HG03108 (cell line): ENCODE data around the gene ADTRP.
"Not testable (repeated sequence)": the region's sequence is repeated elsewhere in the genome, so short reads cannot be mapped to it uniquely, and the experiment has no call there.

Experiments
- ATAC-seq: cut with Tn5 transposase; IDR thresholded peaks from one replicate; pipeline ENCODE4 v1.9.1; 2021; ENCODE audit warnings: moderate library complexity; ENCODE audit not compliant: unreplicated experiment

ADTRP gene

GRCh38 chr6:11702500-11703130 is 76.0 kb downstream of the ADTRP start:
- ATAC-seq, result no peak

DNA sequence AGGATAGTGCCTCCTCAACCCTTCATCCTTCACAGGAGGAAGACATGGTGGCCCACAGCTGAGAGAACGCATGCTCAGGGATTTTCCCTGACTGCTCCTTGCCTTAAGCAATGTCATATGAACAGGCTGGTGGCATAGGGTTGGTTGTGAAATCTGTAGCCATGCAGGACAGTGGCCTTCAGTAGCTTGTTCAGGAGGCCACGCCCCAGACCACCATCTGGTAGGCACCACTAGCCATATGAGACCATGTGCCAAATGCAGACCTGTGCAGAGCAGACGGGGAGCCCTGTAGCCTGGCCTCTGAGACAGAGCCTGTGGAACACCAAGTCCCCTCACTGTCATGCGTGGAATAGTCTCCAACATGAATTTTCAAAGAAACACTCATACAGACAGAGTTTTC is 76.5 kb downstream of the ADTRP start:
- no peak for ATAC-seq

- no peak for ATAC-seq
These were observed 77.0 kb downstream of the ADTRP start for GRCh38 chr6:11701573-11701972.

GRCh38 chr6:11700118-11700718 is 78.4 kb downstream of the ADTRP start:
- no peak for ATAC-seq

DNA sequence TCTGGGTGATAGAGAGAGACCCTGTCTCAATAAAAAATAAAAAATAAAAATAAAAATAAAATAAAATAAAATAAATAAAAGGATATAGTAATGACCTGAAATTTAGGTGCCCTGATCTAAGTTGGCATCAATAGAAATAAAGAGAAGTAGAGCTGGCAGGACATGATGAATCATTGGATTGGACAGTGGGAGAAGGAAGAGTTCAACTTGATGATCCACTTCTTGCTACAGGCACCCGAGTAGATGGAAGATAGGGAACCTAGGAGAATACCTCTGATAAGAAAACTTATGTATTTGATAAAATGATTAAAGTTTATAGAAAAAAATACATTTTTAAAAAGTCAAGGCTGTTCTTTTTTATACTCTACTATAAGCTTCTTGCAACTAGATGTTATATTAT is 79.0 kb downstream of the ADTRP start:
- ATAC-seq, result no peak

- no peak for ATAC-seq
These were observed 85.9 kb downstream of the ADTRP start for GRCh38 chr6:11692451-11693376.

DNA sequence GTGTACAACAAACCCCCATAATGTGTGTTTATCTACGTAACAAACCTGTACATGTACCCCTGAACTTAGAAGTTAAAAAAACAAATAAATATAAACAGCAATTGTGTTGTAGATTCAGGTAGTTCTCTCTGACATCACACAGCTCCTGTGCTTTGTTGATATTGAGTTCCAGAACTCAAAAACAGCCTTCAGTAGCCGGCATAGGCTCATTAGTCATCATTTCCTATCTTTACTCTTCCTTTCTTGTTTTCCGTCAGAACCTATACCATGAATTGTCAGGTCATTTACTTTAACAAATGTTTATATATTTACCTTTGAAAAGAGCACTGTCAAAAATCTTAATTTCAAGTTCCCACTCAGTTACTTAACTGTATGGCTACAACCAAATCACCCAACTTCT is 88.8 kb downstream of the ADTRP start:
- no peak for ATAC-seq

- not testable (repeated sequence) for ATAC-seq
These were observed 89.2 kb downstream of the ADTRP start for GRCh38 chr6:11689400-11689799.

DNA sequence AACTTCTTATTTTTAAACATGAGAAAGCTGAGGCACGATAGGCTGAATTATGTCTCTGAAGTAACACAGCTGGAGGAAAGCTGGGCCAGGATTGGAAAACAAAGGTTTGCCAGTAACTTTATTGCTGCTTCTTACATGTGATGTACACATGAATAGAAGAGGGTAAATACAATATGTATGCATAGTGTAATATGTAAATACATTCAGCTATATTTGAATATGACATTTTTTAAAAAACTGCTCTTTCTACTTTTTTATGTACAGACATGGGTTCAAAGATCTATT is 90.2 kb downstream of the ADTRP start:
- ATAC-seq, result no peak

DNA sequence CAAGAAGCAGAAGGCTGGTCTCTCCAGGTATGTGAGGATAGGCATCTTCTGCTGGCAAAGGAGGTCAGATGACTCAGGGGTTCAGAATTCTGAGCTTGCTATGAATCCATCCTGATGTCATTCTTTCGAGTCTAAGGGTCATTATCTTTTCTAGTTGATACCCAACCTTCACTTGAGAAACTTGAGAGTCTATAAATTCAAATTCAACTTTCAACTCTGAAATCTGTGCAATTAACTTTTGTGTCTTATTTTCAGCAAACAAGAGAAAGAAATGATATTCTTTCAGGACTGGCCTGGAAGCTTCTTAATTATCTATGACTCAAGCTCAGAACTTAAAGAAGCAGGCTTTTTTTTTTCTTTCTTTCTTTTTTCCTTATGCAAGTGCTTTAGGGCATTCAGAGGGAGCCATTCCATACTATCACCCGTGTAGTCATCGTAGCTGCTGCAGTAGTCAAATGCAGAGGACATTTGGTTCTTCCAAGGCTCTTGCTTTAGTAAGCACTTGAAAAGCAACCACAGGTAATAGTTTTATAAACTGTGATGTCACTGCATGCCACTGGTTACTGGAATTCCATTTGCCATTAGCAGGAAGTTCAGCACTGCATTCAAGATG is 93.0 kb downstream of the ADTRP start:
- ATAC-seq, result no peak

GRCh38 chr6:11684901-11685480 is 93.6 kb downstream of the ADTRP start:
- no peak for ATAC-seq

DNA sequence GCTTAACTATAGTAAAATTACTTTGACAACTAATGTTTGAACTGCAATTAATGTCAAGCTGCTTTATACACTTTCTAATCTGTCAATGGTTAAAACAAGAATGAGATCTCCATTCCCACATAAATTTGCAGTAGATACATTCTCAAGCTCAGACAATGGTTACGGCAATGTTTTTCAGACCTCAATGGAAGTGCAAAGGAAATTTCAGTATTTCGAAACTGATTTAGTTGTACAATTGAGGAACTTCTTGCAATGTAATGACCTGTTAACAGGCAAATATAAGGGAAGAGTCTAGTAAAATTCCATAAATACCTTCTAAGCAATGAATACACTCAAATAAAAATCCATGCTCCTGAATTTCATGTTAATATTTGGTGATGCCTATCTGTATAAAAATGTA is 94.7 kb downstream of the ADTRP start:
- no peak for ATAC-seq

GRCh38 chr6:11682561-11682975 is 96.0 kb downstream of the ADTRP start:
- no peak for ATAC-seq

- ATAC-seq, result no peak
These were observed 96.8 kb downstream of the ADTRP start for GRCh38 chr6:11681770-11682169.

DNA sequence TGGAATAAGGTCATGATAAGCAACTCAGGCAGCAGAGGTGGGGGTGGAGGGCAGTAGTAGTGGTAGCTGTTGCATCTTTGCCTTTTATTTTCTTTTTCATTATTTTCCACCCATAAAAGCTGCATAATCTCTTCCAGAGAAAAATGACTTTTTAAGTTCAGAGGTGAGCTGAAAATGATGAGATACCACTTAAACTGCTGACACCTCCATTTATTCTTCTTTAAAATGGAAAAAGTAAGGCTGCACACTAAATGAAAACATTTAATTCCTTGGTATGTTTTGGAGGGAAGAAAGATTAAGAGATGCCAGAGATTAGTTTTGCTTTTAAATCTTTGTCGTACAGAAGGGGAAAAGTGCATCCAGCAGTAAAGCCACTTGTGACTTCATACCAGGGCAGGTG is 97.2 kb downstream of the ADTRP start:
- ATAC-seq, result no peak

DNA sequence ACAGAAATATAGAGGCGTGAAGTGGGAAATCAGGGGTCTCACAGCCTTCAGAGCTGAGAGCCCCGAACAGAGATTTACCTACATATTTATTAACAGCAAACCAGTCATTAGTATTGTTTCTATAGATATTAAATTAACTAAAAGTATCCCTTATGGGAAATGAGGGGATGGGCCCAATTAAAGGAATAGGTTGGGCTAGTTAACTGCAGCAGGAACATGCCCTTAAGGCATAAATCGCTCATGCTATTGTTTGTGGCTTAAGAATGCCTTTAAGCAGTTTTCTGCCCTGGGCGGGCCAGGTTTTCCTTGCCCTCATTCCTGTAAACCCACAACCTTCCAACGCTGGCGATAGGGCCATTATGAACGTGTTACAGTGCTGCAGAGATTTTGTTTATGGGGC is 98.1 kb downstream of the ADTRP start:
- ATAC-seq, result not testable (repeated sequence)

GRCh38 chr6:11679099-11679498 is 99.5 kb downstream of the ADTRP start:
- ATAC-seq, result no peak

GRCh38 chr6:11675601-11676000 is 103.0 kb downstream of the ADTRP start:
- ATAC-seq, result no peak

GRCh38 chr6:11672669-11673068 is 105.9 kb downstream of the ADTRP start:
- no peak for ATAC-seq

- ATAC-seq, result no peak
These were observed 106.3 kb downstream of the ADTRP start for GRCh38 chr6:11672256-11672655.

DNA sequence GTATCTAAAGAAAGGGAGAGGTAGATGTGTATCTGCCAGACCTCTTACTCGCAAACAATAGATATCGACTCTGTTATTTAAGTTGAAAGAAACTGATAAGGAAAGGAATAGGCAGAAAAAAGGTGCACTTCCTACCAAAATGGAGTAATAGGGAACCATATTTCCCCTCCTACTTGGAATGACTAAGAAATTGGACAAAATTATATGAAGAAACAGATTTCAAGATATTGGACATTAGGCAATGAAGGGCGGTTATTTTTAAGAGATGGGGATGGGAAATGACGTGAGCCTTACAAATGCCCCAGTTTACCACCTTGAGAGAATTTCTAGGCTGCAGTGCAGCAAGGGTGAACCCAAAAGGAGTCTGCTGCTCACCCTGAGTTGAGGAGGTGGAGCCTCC is 108.9 kb downstream of the ADTRP start:
- ATAC-seq, result no peak
